ENCODE results near the gene STIP1.

Gene STIP1

GRCh38 chr11:64251016-64251752 lies 65.2 kb downstream of the STIP1 start, which contains the start of gene PLCB3:
TSS of gene PLCB3 (plus strand) at chr11:64251530. CDS start at chr11:64251650, 120 bp downstream.
- DNase-seq (ENCODE audit: low spot score) = no peak

DNA sequence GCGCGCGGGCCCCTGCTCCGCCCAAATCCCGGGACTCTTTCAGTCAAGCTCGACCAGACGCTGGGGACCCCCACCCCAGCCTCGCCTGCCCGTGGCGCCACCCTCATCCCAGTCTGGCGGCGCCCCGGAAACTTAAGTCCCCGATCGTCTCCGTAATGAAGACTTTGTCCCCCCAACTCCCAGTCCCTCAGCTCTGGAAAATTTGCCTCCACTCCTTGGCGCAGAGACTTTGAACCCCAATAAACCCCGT lies 65.7 kb downstream of the STIP1 start:
- DNase-seq (ENCODE audit: low spot score) = no peak

DNA sequence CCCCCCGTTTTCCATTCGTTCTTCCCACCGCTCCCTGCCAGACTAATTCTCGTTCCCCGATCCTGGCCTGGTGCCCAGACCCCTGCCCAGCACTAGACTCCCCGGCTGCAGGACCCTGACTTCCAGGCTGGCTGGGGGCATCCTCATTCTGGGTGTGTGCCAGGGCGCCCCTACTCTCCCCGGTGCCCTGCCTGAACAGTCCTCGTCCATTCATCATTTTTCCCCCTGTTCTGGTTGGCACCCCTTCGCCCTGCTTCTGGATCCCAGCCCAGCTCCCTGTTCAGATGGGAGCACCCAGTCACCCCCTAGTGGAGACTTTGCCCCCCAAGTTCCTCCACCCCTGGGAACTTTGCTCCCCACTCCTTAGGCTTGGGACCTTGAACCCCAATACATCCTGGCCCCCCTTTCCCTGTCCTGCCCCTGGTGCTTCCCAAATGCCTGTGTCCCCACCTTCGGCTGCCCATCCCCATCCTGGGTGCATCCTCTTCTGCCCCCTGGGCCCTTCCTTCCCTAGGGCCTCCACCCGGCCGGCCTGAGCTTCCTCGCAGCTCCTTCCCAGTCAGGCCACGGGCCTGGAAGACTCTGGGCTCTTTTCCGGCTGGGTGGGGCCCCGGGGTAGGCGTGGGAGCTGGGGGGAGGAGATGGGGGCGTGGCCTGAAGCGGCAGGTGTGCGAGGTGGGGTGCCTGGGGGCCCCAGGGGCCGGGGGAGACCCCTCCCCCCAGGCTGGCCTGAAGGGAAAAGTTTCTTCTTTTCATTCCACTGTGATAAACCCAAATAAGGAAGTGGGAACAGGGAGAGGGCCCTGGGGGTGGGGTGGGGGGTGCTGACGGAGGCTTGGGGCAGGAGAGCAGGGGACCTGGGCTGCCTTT lies 66.3 kb downstream of the STIP1 start:
- no peak for DNase-seq (ENCODE audit: low spot score)

DNA sequence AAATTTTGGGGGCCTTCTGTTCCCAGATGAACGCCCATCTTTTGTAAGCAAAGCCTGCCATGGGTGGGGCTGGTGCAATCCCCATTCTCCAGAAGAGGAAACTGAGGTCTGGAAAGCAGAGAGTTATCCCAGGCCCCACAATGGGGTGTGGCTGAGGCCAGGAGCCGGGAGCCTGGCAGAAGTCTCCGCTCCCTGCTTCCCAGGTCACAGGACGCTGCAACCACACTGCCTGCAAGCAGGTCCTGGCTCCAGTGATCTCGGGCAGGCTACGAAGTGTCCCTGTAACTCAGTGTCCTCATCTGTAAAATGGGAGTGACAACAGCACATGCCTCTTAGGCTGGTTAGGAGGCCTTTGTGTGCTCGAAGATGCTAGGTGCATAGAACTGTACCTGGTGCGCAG lies 67.1 kb downstream of the STIP1 start:
- DNase-seq (ENCODE audit: low spot score) = no peak

DNA sequence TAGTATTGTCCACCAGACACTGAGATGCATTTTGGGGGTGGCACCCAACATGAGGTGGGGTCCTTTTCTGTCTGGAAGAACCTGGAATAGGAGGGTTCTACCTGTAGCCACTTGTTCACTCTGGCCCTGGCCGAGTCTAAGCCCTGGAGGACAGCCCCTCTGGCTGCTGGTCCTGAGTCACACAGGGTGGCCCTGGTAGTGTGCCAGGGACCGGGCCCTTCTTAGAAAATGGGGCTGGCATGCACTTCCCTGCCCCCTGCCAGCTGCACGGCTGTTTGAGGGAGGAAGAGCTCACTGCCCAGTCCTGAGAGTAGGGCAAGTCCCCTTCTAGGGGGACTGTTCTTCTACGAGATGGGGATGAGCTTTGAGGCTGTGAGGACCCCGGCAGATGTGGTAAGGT lies 67.5 kb downstream of the STIP1 start:
- DNase-seq (ENCODE audit: low spot score) = no peak
